Aorta (tissue), 5 donors: Measurements from ENCODE around the gene WDR35. TPM values are rescaled to one million over a fixed set of nuclear protein-coding genes. Genes with fewer than 3 reads are reported as not detected.
"Not testable (repeated sequence)": the region's sequence is repeated elsewhere in the genome, so short reads cannot be mapped to it uniquely, and the experiment has no call there.

Experiments
- ATAC-seq: fragments of 200-7000 bp; cut with Tn5 transposase; one replicate; pipeline ENCODE4 v1.9.1; 2022; ENCODE audit warnings: moderate library complexity; ENCODE audit not compliant: low FRiP score
- DNase-seq, 2 donors: peaks; one replicate each; pipeline ENCODE4 v3.0.0-alpha.2; 2020
- H3K27ac ChIP-seq, 2 donors: one replicate each; pipeline ENCODE4 v1.5.1; 2013; ENCODE audit warnings: low read length in 2 of 2, mild to moderate bottlenecking in 2 of 2, moderate library complexity in 2 of 2, control low read depth in 1 of 2, inconsistent platforms in 1 of 2, low read depth in 1 of 2
- H3K27me3 ChIP-seq, 2 donors: one replicate each; pipeline ENCODE4 v1.6.1; 2013; ENCODE audit warnings: control low read depth in 1 of 2, low read length in 1 of 2, mild to moderate bottlenecking in 1 of 2, moderate library complexity in 1 of 2; ENCODE audit not compliant: insufficient read depth in 2 of 2, control insufficient read depth in 1 of 2
- H3K36me3 ChIP-seq, 2 donors: one replicate each; pipeline ENCODE4 v1.6.1; 2013; ENCODE audit warnings: control low read depth in 1 of 2, low read length in 1 of 2, mild to moderate bottlenecking in 1 of 2; ENCODE audit not compliant: insufficient read depth in 2 of 2, control insufficient read depth in 1 of 2
- H3K4me1 ChIP-seq, 2 donors: one replicate each; pipeline ENCODE4 v1.6.1; 2013; ENCODE audit warnings: low read length in 2 of 2, control low read depth in 1 of 2, mild to moderate bottlenecking in 1 of 2, moderate library complexity in 1 of 2; ENCODE audit not compliant: insufficient read depth in 2 of 2, control insufficient read depth in 1 of 2
- H3K4me3 ChIP-seq, 2 donors: one replicate each; pipeline ENCODE4 v1.5.1; 2013; ENCODE audit warnings: low read length in 2 of 2, control low read depth in 1 of 2, mild to moderate bottlenecking in 1 of 2
- H3K9me3 ChIP-seq: one replicate; pipeline ENCODE4 v1.6.1; 2013; ENCODE audit warnings: mild to moderate bottlenecking, low read length; ENCODE audit not compliant: control insufficient read depth
- WGBS, 2 donors: extraction: QIAGEN DNeasy Blood & Tissue Kit; methylation state at CpG; one replicate each; pipeline ENCODE4 v1.1.7; 2013; 5-methylcytosine and 5-hydroxymethylcytosine counted together
- intact Hi-C, 2 donors: fragments of 100-400 bp; cut with DNase I; formaldehyde crosslinking; loops; one replicate each; pipeline versions ENCODE4 v1.14.2 to v1.15.0; 2022
- polyA plus RNA-seq, 2 donors: library from polyadenylated mRNA; stranded (reverse); fragments of 200-250 nt; gene quantifications; one replicate each; pipeline ENCODE4 v1.2.3, GENCODE V29; 2013
- total RNA-seq, 2 donors: library from RNA; stranded (reverse); fragmentation: NEBNext Ultra II Directional; extraction: Animal tissue kit (Norgen Biotek cat#: 25700); gene quantifications; one replicate each; pipeline ENCODE4 v1.2.1, GENCODE V29; 2021
- donor health status: healthy with polysubstance abuse.
- donor health status: Bipolar disorder and iron deficiency.
- donor health status: DM: no; HTN: no; CAD: no.
- donor health status: DM: no; HTN: no; CAD: no.
- donor health status: DM: yes; HTN: yes; CAD: no.

The WDR35 gene
- total and polyA plus RNA-seq, 4 donors = 1.9 to 9.8 (median 6.7) TPM

GRCh38 chr2:19937004-19937403 is 52.9 kb downstream of the WDR35 start:
- WGBS, 2 donors = 92 to 94% methylated on average over 4 of the region's 4 CpGs
- H3K4me3 ChIP-seq = no peak overlapping the region
- no peak overlapping the region for H3K27ac ChIP-seq
- H3K36me3 ChIP-seq = peaks cover 0 to 3% of the 10 kb centered on the region in 2 donors
- peaks cover 2 to 4% of the 10 kb centered on the region in 2 donors for H3K4me1 ChIP-seq
- ATAC-seq = no peak
- no peaks in the 10 kb centered on the region for H3K9me3 ChIP-seq
- DNase-seq = no peak
- no peaks in the 10 kb centered on the region for H3K27me3 ChIP-seq
- intact Hi-C loops = no loop called here

GRCh38 chr2:19936203-19936602 is 53.7 kb downstream of the WDR35 start:
- intact Hi-C loops = no loop called here
- Histone ChIP-seq H3K4me3 (no peak overlapping the region), H3K27ac (no peak overlapping the region), H3K36me3 (peaks cover 0 to 3% of the 10 kb centered on the region in 2 donors), H3K9me3 (no peaks in the 10 kb centered on the region), H3K27me3 (no peaks in the 10 kb centered on the region), H3K4me1 (peaks cover 2 to 4% of the 10 kb centered on the region in 2 donors)
- WGBS, 2 donors = 90 to 95% methylated on average over 2 of the region's 2 CpGs
- DNase-seq (no peak), ATAC-seq (no peak)

- DNase-seq = no peak
- intact Hi-C loops = no loop called here
- peaks cover 2 to 4% of the 10 kb centered on the region in 2 donors for H3K4me1 ChIP-seq
- 17 to 19% methylated on average over 5 of the region's 5 CpGs for WGBS, 2 donors
- H3K27me3 ChIP-seq = no peaks in the 10 kb centered on the region
- no peak overlapping the region for H3K27ac ChIP-seq
- no peak overlapping the region for H3K4me3 ChIP-seq
- peaks cover 0 to 6% of the 10 kb centered on the region in 2 donors for H3K36me3 ChIP-seq
- H3K9me3 ChIP-seq = peaks cover 1% of the 10 kb centered on the region
- no peak for ATAC-seq
These were observed 56.4 kb downstream of the WDR35 start for GRCh38 chr2:19933351-19933981.

GRCh38 chr2:19932928-19933327 is 57.0 kb downstream of the WDR35 start:
- intact Hi-C loops = no loop called here
- peaks cover 0 to 6% of the 10 kb centered on the region in 2 donors for H3K36me3 ChIP-seq
- DNase-seq = no peak
- H3K4me1 ChIP-seq = peaks cover 2 to 4% of the 10 kb centered on the region in 2 donors
- no peak for ATAC-seq
- WGBS, 2 donors = 56 to 68% methylated on average over 2 of the region's 2 CpGs
- H3K4me3 ChIP-seq = no peak overlapping the region
- peaks cover 1% of the 10 kb centered on the region for H3K9me3 ChIP-seq
- H3K27ac ChIP-seq = no peak overlapping the region
- no peaks in the 10 kb centered on the region for H3K27me3 ChIP-seq

GRCh38 chr2:19929226-19929625 is 60.7 kb downstream of the WDR35 start:
- Histone ChIP-seq H3K36me3 (peaks cover 0 to 3% of the 10 kb centered on the region in 2 donors), H3K4me3 (no peak overlapping the region), H3K9me3 (peaks cover 1% of the 10 kb centered on the region), H3K27me3 (no peaks in the 10 kb centered on the region), H3K27ac (no peak overlapping the region), H3K4me1 (peaks cover 2 to 4% of the 10 kb centered on the region in 2 donors)
- DNase-seq = no peak
- no peak for ATAC-seq
- intact Hi-C loops = no loop called here

- WGBS, 2 donors = 97 to 100% methylated on average over 1 of the region's 1 CpG
- H3K36me3 ChIP-seq, H3K9me3 ChIP-seq, DNase-seq, H3K4me3 ChIP-seq, H3K27ac ChIP-seq, H3K4me1 ChIP-seq, ATAC-seq, intact Hi-C loops, H3K27me3 ChIP-seq: not testable (repeated sequence)
These were observed 62.1 kb downstream of the WDR35 start for GRCh38 chr2:19927816-19928215.

- 61 to 72% methylated on average over 4 of the region's 4 CpGs for WGBS, 2 donors
- H3K9me3 ChIP-seq, ATAC-seq, intact Hi-C loops, H3K36me3 ChIP-seq, H3K4me1 ChIP-seq, DNase-seq, H3K27me3 ChIP-seq, H3K27ac ChIP-seq, H3K4me3 ChIP-seq: not testable (repeated sequence)
These were observed 65.4 kb downstream of the WDR35 start for GRCh38 chr2:19924526-19924925.

GRCh38 chr2:19922188-19922587 is 67.7 kb downstream of the WDR35 start:
- 65 to 97% methylated on average over 3 of the region's 3 CpGs for WGBS, 2 donors
- H3K4me1 ChIP-seq, H3K27me3 ChIP-seq, intact Hi-C loops, H3K27ac ChIP-seq, H3K9me3 ChIP-seq, H3K4me3 ChIP-seq, DNase-seq, ATAC-seq, H3K36me3 ChIP-seq: not testable (repeated sequence)

- DNase-seq = no peak
- 88% methylated on average over 6 of the region's 6 CpGs for WGBS, 2 donors
- Histone ChIP-seq H3K4me3 (no peak overlapping the region), H3K4me1 (no peaks in the 10 kb centered on the region), H3K36me3 (no peaks in the 10 kb centered on the region), H3K27me3 (no peaks in the 10 kb centered on the region), H3K27ac (no peak overlapping the region), H3K9me3 (no peaks in the 10 kb centered on the region)
- intact Hi-C loops = no loop called here
- ATAC-seq = no peak
These were observed 73.4 kb downstream of the WDR35 start for GRCh38 chr2:19916385-19916950.
